GM12878 (cell line): ENCODE measurements around the gene FAM53B. TPM values are rescaled to one million over a fixed set of nuclear protein-coding genes. Genes with fewer than 3 reads are reported as not detected.

Source experiments
- ATAC-seq: fragments of 200-7000 bp; cut with Tn5 transposase; 3 replicates; pipeline ENCODE4 v1.9.1; 2020; ENCODE audit warnings: mild to moderate bottlenecking, moderate library complexity
- BruUV-seq: library from RNA; stranded (reverse); fragments of 400-500 nt; replicated peaks from 2 replicates; lab custom pipeline; 2021; lab: Mats Ljungman, UMichigan
- CTCF ChIA-PET: fragments of 300-600 bp; sonication (Branson Sonifier 250); formaldehyde crosslinking; extraction: SDS; loops from one replicate; lab custom pipeline; 2021; ENCODE audit warnings: inconsistent platforms; lab: Yijun Ruan, JAX
- POLR2A ChIA-PET: fragments of 350-600 bp; formaldehyde crosslinking; extraction: SDS; loops from one replicate; lab custom pipeline; 2021; ENCODE audit warnings: inconsistent platforms; lab: Charles Lee
- RAD21 ChIA-PET: fragments of 300-600 bp; sonication (Branson Sonifier 250); formaldehyde crosslinking; loops from one replicate; lab custom pipeline; 2023; ENCODE audit warnings: antibody characterized with exemption; ENCODE audit not compliant: unreplicated experiment; lab: Charles Lee
- SMC1A ChIA-PET: fragments of 300-600 bp; sonication (Branson Sonifier 250); formaldehyde crosslinking; loops from one replicate; lab custom pipeline; 2023; ENCODE audit not compliant: unreplicated experiment, uncharacterized antibody; lab: Charles Lee
- DNase-seq: peaks from one replicate; pipeline ENCODE4 v3.0.0-alpha.2; 2011; ENCODE audit warnings: low read depth, low spot score
- FAIRE-seq: peaks from 3 replicates; lab custom pipeline; 2011; peaks lifted over from hg19 to GRCh38; lab: Jason Lieb, UNC
- H2AFZ ChIP-seq: 2 replicates; pipeline ENCODE4 v1.6.0; 2011; ENCODE audit warnings: low read depth, low read length, control low read depth; ENCODE audit not compliant: control insufficient read depth
- H3K27ac ChIP-seq: 2 replicates; pipeline ENCODE4 v1.5.1; 2011; ENCODE audit warnings: control low read depth; ENCODE audit not compliant: control insufficient read depth, insufficient read depth
- H3K27me3 ChIP-seq, 2 experiments: replicated peaks in 1 of 2; 2 replicates each; pipeline versions ENCODE4 v1.6.0 to v1.6.1; 2011; ENCODE audit warnings: low read length in 1 of 2; ENCODE audit not compliant: control insufficient read depth in 2 of 2, insufficient read depth in 2 of 2
- H3K36me3 ChIP-seq, 2 experiments: 2 replicates each; pipeline ENCODE4 v1.5.1; 2011; ENCODE audit warnings: low read length in 1 of 2; ENCODE audit not compliant: control insufficient read depth in 2 of 2, insufficient read depth in 2 of 2
- H3K4me1 ChIP-seq: 2 replicates; pipeline ENCODE4 v1.6.1; 2011; ENCODE audit warnings: mild to moderate bottlenecking, low read length, moderate library complexity, mixed read lengths; ENCODE audit not compliant: control insufficient read depth, insufficient read depth
- H3K4me2 ChIP-seq: 2 replicates; pipeline ENCODE4 v1.6.0; 2011; ENCODE audit warnings: control low read depth; ENCODE audit not compliant: control insufficient read depth, insufficient read depth
- H3K4me3 ChIP-seq: fragments of 200-600 bp; sonication (generic); 2 replicates; pipeline ENCODE4 v1.5.1; 2016
- H3K79me2 ChIP-seq: 2 replicates; pipeline ENCODE4 v1.6.0; 2011; ENCODE audit warnings: low read length; ENCODE audit not compliant: control insufficient read depth, insufficient read depth
- H3K9ac ChIP-seq: 2 replicates; pipeline ENCODE4 v1.8.0; 2011; ENCODE audit warnings: low read length, control low read depth, mixed read lengths; ENCODE audit not compliant: control insufficient read depth, insufficient read depth
- H3K9me3 ChIP-seq: replicated peaks from 3 replicates; pipeline ENCODE4 v1.5.1; 2011; ENCODE audit warnings: mild to moderate bottlenecking, low read length; ENCODE audit not compliant: control insufficient read depth, insufficient read depth
- H4K20me1 ChIP-seq: 2 replicates; pipeline ENCODE4 v1.6.0; 2011; ENCODE audit not compliant: control insufficient read depth, insufficient read depth
- ATF2 ChIP-seq: IDR thresholded peaks from 2 replicates; pipeline ENCODE4 v1.6.1; 2012; ENCODE audit warnings: low read length, inconsistent platforms
- BACH1 ChIP-seq: fragments of 450-650 bp; IDR thresholded peaks from 2 replicates; pipeline ENCODE4 v1.6.1; 2017; ENCODE audit warnings: mild to moderate bottlenecking, borderline replicate concordance
- BRCA1 ChIP-seq: IDR thresholded peaks from 2 replicates; pipeline ENCODE4 v1.6.1; 2011; ENCODE audit warnings: low read depth, low read length, improper control_type of control experiment
- EZH2 ChIP-seq: IDR thresholded peaks from 2 replicates; pipeline ENCODE4 v1.6.1; 2012; ENCODE audit warnings: low read depth, mild to moderate bottlenecking, control low read depth, inconsistent platforms, low read length, borderline replicate concordance; ENCODE audit not compliant: control insufficient read depth
- GATAD2B ChIP-seq: fragments of 450-650 bp; conservative IDR thresholded peaks from 2 replicates; pipeline ENCODE4 v1.6.1; 2017; ENCODE audit warnings: low read depth, mild to moderate bottlenecking, moderate library complexity
- HDAC6 ChIP-seq: fragments of 200-600 bp; sonication (generic); IDR thresholded peaks from one replicate; pipeline ENCODE4 v1.8.0; 2017; ENCODE audit warnings: antibody characterized with exemption; ENCODE audit not compliant: unreplicated experiment
- HSF1 ChIP-seq: fragments of 150-350 bp; IDR thresholded peaks from 2 replicates; pipeline ENCODE4 v1.6.1; 2014; ENCODE audit warnings: mild to moderate bottlenecking, low read depth, low read length
- IKZF1 ChIP-seq: fragments of 450-650 bp; conservative IDR thresholded peaks from 2 replicates; pipeline ENCODE4 v1.6.1; 2017; ENCODE audit warnings: antibody characterized with exemption, mild to moderate bottlenecking
- JUNB ChIP-seq: IDR thresholded peaks from 2 replicates; pipeline ENCODE4 v1.6.1; 2016; ENCODE audit warnings: antibody characterized with exemption, mild to moderate bottlenecking
- NFYA ChIP-seq: IDR thresholded peaks from 2 replicates; pipeline ENCODE4 v1.6.1; 2011; ENCODE audit warnings: low read depth, mild to moderate bottlenecking, low read length, improper control_type of control experiment, borderline replicate concordance
- NR2C2 ChIP-seq: IDR thresholded peaks from 2 replicates; pipeline ENCODE4 v1.6.1; 2011; ENCODE audit warnings: borderline replicate concordance, low read depth; ENCODE audit not compliant: control insufficient read depth, insufficient read length
- POLR2AphosphoS5 ChIP-seq: IDR thresholded peaks from 2 replicates; pipeline ENCODE4 v1.6.1; 2011; ENCODE audit warnings: mild to moderate bottlenecking, low read length, inconsistent platforms
- RAD21 ChIP-seq: IDR thresholded peaks from 2 replicates; pipeline ENCODE4 v1.6.1; 2011; ENCODE audit warnings: mild to moderate bottlenecking, low read depth, low read length, moderate library complexity; ENCODE audit not compliant: insufficient read depth
- RB1 ChIP-seq: fragments of 450-650 bp; formaldehyde crosslinking; IDR thresholded peaks from 2 replicates; pipeline ENCODE4 v1.6.1; 2017; ENCODE audit warnings: mild to moderate bottlenecking, borderline replicate concordance
- RFX5 ChIP-seq: IDR thresholded peaks from 2 replicates; pipeline ENCODE4 v1.6.1; 2011; ENCODE audit warnings: low read depth, low read length, improper control_type of control experiment
- TCF7 ChIP-seq: IDR thresholded peaks from 2 replicates; pipeline ENCODE4 v1.6.1; 2014; ENCODE audit warnings: antibody characterized with exemption, borderline replicate concordance
- ZBED1 ChIP-seq: IDR thresholded peaks from 2 replicates; pipeline ENCODE4 v1.6.1; 2016; ENCODE audit warnings: borderline replicate concordance
- ZBTB4 ChIP-seq: fragments of 450-650 bp; formaldehyde crosslinking; IDR thresholded peaks from 2 replicates; pipeline ENCODE4 v1.4.0; 2022; ENCODE audit warnings: mild to moderate bottlenecking, moderate library complexity
- WGBS: methylation state at CpG from one replicate; pipeline ENCODE4 v1.1.6; 2016; ENCODE audit warnings: low lambda C conversion rate; ENCODE audit not compliant: insufficient replicate concordance, insufficient coverage; ENCODE audit errors: missing lambda C conversion rate; 5-methylcytosine and 5-hydroxymethylcytosine counted together
- in situ Hi-C: fragments of 300-500 bp; cut with MboI; formaldehyde crosslinking; loops from 9 replicates; pipeline ENCODE4 v1.14.3; 2018; ENCODE audit warnings: mixed read lengths
- intact Hi-C: fragments of 100-400 bp; cut with micrococcal nuclease; formaldehyde crosslinking; loops from one replicate; pipeline ENCODE4 v1.14.2; 2022; ENCODE audit not compliant: unreplicated experiment
- polyA plus RNA-seq, 11 experiments: library from polyadenylated mRNA; depleted of rRNA in 4 of 11; unstranded in 6 of 11; stranded (reverse) in 5 of 11; fragments of >200 nt; fragmentation: Nextera tagmentation in 4 of 11; fragmentation: Illumina TruSeq in 1 of 11; extraction: Ambion mirVana in 4 of 11; extraction: Trizol in 1 of 11; gene quantifications; 1 replicate in 1 of 11; 2 replicates in 10 of 11; pipeline versions ENCODE4 v1.2.1 to v1.2.3, GENCODE V29; 2011 to 2016; ENCODE audit warnings: inconsistent platforms in 2 of 11, missing spikeins in 2 of 11, low read depth in 1 of 11
- total RNA-seq, 4 experiments: library from RNA; depleted of rRNA in 3 of 4; stranded (reverse); fragments of >200 nt in 3 of 4; fragmentation: Illumina TruSeq in 1 of 4; extraction: Trizol in 1 of 4; gene quantifications; 2 replicates each; pipeline versions ENCODE4 v1.2.1 to v1.2.3, GENCODE V29; 2013 to 2021

Gene FAM53B
- total and polyA plus RNA-seq, 10 of the 15 experiments (the other 5 are each of a cell fraction or from before 2014, with no cell fraction given), result 0.05 to 26.3 (median 8.1) TPM

GRCh38 chr10:124606822-124607221 is 137.4 kb downstream of the FAM53B start:
- Histone ChIP-seq H3K79me2 (no peaks in the 10 kb centered on the region), H3K4me3 (no peak overlapping the region), H3K9me3 (no peaks in the 10 kb centered on the region), H2AFZ (no peak overlapping the region), H3K36me3 (no peaks in the 10 kb centered on the region), H3K27me3 (no peaks in the 10 kb centered on the region), H4K20me1 (no peaks in the 10 kb centered on the region), H3K4me2 (no peak overlapping the region), H3K27ac (no peak overlapping the region), H3K9ac (no peak overlapping the region), H3K4me1 (peaks cover 9% of the 10 kb centered on the region)
- RAD21 ChIA-PET, result no interaction called here
- CTCF ChIA-PET, result no interaction called here
- in situ Hi-C loops (no loop called here), intact Hi-C loops (no loop called here)
- ATAC-seq (no peak), FAIRE-seq (no peak), DNase-seq (no peak)
- SMC1A ChIA-PET, result interaction anchor here (0.8 kb wide), 1 partner anchor 134 kb away, joined by 3 read pairs; no protein-coding TSS in a partner anchor
- TF ChIP-seq ZBED1 (no peak), EZH2 (no peak), HSF1 (no peak), HDAC6 (no peak), ZBTB4 (CRISPR knock-in tag) (no peak), JUNB (no peak), TCF7 (no peak), ATF2 (no peak), BACH1 (no peak), RFX5 (no peak), NR2C2 (no peak), POLR2AphosphoS5 (no peak), GATAD2B (no peak), BRCA1 (no peak), IKZF1 (no peak), RAD21 (no peak), NFYA (no peak), RB1 (no peak)
- 14% methylated on average over 7 of the region's 10 CpGs for WGBS
- BruUV-seq, result no TSS peak
- POLR2A ChIA-PET, result no interaction called here
